NT2/D1 (cell line): ENCODE data around the gene RNF217.

Source experiments
- DNase-seq: peaks from one replicate; pipeline ENCODE4 v3.0.0-alpha.2; 2011; ENCODE audit warnings: low read depth, low spot score
- H3K27me3 ChIP-seq: 2 replicates; pipeline ENCODE4 v1.6.0; 2011; ENCODE audit warnings: mild to moderate bottlenecking; ENCODE audit not compliant: insufficient read length, insufficient read depth
- H3K36me3 ChIP-seq: 2 replicates; pipeline ENCODE4 v1.6.1; 2011; ENCODE audit warnings: mild to moderate bottlenecking, low read length, mixed read lengths; ENCODE audit not compliant: insufficient read depth, insufficient read length
- H3K4me1 ChIP-seq: 2 replicates; pipeline ENCODE4 v1.5.1; 2011; ENCODE audit not compliant: insufficient read depth, insufficient read length
- H3K4me3 ChIP-seq: 2 replicates; pipeline ENCODE4 v1.5.1; 2011; ENCODE audit warnings: low read depth; ENCODE audit not compliant: insufficient read length
- H3K9ac ChIP-seq: 2 replicates; pipeline ENCODE4 v1.6.0; 2011; ENCODE audit warnings: low read depth; ENCODE audit not compliant: insufficient read length
- H3K9me3 ChIP-seq: 2 replicates; pipeline ENCODE4 v1.5.1; 2011; ENCODE audit warnings: mild to moderate bottlenecking, low read length; ENCODE audit not compliant: insufficient read depth
- SUZ12 ChIP-seq: IDR thresholded peaks from 2 replicates; pipeline ENCODE4 v1.6.1; 2011; ENCODE audit not compliant: insufficient read length, insufficient read depth; ENCODE audit errors: extremely low read depth
- YY1 ChIP-seq: IDR thresholded peaks from 2 replicates; pipeline ENCODE4 v1.6.1; 2011; ENCODE audit not compliant: insufficient read length, insufficient read depth
- ZNF274 ChIP-seq: IDR thresholded peaks from 2 replicates; pipeline ENCODE4 v1.6.1; 2011; ENCODE audit warnings: mild to moderate bottlenecking, low read depth, low read length

RNF217 gene

DNA sequence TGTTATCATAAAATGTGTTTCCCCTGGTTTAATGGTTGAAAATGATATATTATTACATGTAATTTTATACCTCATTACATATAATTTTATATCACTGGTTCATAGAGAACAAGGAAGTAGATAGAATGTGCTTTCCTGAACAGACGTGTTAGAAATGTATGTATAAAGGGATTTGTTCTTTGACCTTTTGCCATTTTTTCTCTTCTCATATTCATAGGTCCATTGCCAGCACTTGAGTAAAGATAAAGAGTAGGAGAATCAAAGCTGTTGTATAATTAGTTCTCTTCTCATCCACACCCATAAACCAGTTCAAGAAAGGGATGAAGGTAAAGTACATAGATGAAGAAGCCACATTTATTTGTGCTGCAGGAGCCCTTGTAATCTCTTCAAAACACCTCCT lies 46.7 kb downstream of the RNF217 start:
- H3K9ac ChIP-seq = no peak overlapping the region
- H3K4me1 ChIP-seq = no peaks in the 10 kb centered on the region
- TF ChIP-seq SUZ12 (no peak), YY1 (no peak), ZNF274 (no peak)
- H3K4me3 ChIP-seq = no peak overlapping the region
- H3K27me3 ChIP-seq = no peaks in the 10 kb centered on the region
- no peaks in the 10 kb centered on the region for H3K9me3 ChIP-seq
- H3K36me3 ChIP-seq = no peaks in the 10 kb centered on the region
- no peak for DNase-seq

DNA sequence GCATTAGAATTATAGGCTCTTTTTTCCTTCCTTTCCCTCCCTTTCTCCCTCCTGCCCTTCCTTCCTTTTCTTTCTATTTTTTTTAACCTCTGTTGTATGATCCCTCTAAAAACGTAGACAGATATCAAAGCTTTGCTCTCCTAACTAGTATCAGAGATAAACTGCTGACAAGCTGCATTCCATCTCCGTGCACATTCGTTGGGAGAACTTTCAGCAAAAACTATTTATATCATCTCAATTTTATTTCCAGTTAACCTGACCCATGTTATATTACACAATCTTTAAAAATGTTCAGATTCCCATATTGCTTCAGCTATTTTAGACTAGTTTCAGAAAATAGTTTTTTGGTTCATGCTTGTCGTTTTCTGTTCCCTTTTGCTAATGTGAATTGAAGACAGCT lies 47.3 kb downstream of the RNF217 start:
- TF ChIP-seq SUZ12 (no peak), YY1 (no peak), ZNF274 (no peak)
- H3K4me3 ChIP-seq = no peak overlapping the region
- no peaks in the 10 kb centered on the region for H3K4me1 ChIP-seq
- no peaks in the 10 kb centered on the region for H3K27me3 ChIP-seq
- H3K9ac ChIP-seq = no peak overlapping the region
- H3K36me3 ChIP-seq = no peaks in the 10 kb centered on the region
- DNase-seq = no peak
- no peaks in the 10 kb centered on the region for H3K9me3 ChIP-seq

DNA sequence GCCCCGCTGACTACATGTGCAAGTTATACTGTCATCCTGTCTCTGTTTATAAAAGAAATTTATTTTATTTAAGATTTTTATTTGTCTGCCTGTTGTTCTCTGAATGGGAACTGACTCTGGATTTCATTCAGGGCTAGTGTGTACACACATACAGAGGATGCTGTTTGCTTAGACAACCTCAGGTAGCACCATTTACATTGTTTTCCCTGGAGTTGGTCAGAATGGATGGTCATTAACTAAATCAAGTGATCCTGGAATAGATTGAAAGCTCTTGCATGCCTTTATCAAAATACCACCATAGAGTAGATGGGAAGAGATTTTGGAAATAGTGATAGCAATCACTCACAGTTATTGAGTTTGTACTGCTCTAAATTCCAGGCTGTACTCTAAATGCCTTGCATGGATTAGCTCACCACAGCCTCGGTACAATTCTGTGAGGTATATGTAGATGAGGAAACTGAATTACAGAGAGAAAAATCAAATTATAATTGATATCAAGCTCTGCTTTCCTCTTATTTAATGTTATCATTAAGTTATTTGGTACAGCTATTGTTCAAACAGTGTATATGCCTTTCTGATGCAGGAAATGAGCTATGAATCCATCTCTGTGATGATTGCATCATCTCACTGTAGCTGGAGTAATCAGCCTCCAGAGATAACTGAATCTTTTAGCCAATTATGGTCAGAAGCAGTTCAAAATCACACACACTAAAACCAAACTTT lies 51.9 kb downstream of the RNF217 start:
- Histone ChIP-seq H3K27me3 (no peaks in the 10 kb centered on the region), H3K4me3 (no peak overlapping the region), H3K4me1 (no peaks in the 10 kb centered on the region), H3K9me3 (no peaks in the 10 kb centered on the region), H3K9ac (no peak overlapping the region), H3K36me3 (no peaks in the 10 kb centered on the region)
- DNase-seq = no peak
- no peak for TF ChIP-seq SUZ12
- no peak for TF ChIP-seq YY1
- TF ChIP-seq ZNF274 = no peak

DNA sequence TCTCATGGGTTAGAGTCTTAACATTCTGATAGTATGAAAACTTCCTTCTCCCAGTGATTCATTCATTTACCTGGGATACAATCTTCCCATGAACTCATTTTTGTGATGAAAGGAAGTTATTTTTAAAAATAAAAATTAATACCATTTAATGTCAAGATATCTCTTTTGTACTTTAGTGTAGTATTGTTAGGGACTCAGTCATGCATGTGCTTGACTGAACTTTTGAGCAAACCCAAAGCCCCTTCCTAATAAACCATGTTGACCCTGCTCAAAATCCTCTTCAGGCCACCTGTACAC lies 52.4 kb downstream of the RNF217 start:
- Histone ChIP-seq H3K4me1 (no peaks in the 10 kb centered on the region), H3K9ac (no peak overlapping the region), H3K27me3 (no peaks in the 10 kb centered on the region), H3K9me3 (no peaks in the 10 kb centered on the region), H3K36me3 (no peaks in the 10 kb centered on the region), H3K4me3 (no peak overlapping the region)
- TF ChIP-seq YY1 (no peak), SUZ12 (no peak), ZNF274 (no peak)
- DNase-seq = no peak

DNA sequence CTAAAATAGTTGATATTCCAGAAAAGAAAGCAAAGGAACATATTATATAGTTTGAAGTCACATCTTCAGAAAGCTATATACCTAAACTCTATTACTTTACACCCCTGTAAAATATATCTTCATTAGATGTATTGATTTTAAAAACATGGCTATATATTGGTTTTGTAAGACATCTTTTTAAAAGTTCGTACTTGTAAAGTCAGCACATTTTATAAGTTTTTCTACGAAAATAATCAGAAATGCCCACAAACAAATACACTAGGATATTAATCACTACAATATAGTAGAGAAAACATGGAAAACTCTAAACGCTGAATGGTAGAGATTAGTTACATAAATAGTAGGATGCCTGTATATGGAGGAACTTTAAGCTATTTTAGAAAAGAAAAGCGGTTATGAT lies 52.9 kb downstream of the RNF217 start:
- no peaks in the 10 kb centered on the region for H3K9me3 ChIP-seq
- H3K4me3 ChIP-seq = no peak overlapping the region
- no peak for DNase-seq
- H3K9ac ChIP-seq = no peak overlapping the region
- TF ChIP-seq YY1 (no peak), ZNF274 (no peak), SUZ12 (no peak)
- no peaks in the 10 kb centered on the region for H3K27me3 ChIP-seq
- no peaks in the 10 kb centered on the region for H3K4me1 ChIP-seq
- H3K36me3 ChIP-seq = no peaks in the 10 kb centered on the region

DNA sequence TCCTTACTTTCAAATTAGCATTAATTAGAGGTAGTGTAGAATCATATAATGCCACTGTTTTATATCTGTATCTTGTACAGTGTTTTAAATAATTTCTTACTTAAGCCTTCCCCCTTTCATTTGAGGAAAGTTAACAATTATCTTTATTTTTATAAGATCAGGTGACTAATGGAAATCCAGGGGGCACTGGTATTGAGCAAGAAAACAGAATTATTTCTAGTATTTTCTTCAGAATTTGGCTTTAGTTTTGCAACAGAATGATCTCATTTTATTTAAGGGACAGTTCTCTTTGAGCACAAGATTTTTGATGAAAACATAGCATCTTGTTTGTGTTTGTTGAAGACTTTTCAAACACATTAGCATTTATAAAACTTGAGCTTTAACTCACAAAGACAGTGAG lies 55.9 kb downstream of the RNF217 start:
- no peak for DNase-seq
- H3K9ac ChIP-seq = no peak overlapping the region
- TF ChIP-seq YY1 (no peak), SUZ12 (no peak), ZNF274 (no peak)

DNA sequence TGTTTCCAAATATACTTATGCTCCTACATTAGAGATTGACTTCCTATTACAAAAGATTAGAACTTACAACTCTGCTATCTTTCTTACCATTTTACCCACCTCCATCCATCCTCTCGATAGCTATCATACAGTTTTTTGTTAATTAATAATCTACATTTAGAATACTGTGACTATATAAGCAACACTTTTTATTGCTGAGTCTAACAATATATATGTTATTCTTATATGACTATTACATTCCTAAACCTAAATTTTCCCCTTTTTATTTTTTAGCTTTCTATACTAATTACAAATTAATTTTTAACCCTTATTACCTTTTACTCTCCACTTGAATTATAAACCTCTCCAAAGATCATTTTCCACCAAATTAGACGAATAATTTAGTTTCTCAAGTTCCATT lies 57.0 kb downstream of the RNF217 start:
- Histone ChIP-seq H3K9ac (no peak overlapping the region), H3K27me3 (no peaks in the 10 kb centered on the region), H3K4me3 (no peak overlapping the region), H3K36me3 (no peaks in the 10 kb centered on the region), H3K4me1 (no peaks in the 10 kb centered on the region), H3K9me3 (no peaks in the 10 kb centered on the region)
- TF ChIP-seq SUZ12 = no peak
- TF ChIP-seq YY1 = no peak
- TF ChIP-seq ZNF274 = no peak
- DNase-seq = no peak

More for the DNA sequence above, 55.9 kb downstream of the RNF217 start:
- no peaks in the 10 kb centered on the region for H3K27me3 ChIP-seq
- H3K36me3 ChIP-seq = no peaks in the 10 kb centered on the region
- no peaks in the 10 kb centered on the region for H3K4me1 ChIP-seq
- H3K9me3 ChIP-seq = no peaks in the 10 kb centered on the region
- H3K4me3 ChIP-seq = no peak overlapping the region
